ENCODE measurements around the gene MFAP4.

MFAP4 gene

DNA sequence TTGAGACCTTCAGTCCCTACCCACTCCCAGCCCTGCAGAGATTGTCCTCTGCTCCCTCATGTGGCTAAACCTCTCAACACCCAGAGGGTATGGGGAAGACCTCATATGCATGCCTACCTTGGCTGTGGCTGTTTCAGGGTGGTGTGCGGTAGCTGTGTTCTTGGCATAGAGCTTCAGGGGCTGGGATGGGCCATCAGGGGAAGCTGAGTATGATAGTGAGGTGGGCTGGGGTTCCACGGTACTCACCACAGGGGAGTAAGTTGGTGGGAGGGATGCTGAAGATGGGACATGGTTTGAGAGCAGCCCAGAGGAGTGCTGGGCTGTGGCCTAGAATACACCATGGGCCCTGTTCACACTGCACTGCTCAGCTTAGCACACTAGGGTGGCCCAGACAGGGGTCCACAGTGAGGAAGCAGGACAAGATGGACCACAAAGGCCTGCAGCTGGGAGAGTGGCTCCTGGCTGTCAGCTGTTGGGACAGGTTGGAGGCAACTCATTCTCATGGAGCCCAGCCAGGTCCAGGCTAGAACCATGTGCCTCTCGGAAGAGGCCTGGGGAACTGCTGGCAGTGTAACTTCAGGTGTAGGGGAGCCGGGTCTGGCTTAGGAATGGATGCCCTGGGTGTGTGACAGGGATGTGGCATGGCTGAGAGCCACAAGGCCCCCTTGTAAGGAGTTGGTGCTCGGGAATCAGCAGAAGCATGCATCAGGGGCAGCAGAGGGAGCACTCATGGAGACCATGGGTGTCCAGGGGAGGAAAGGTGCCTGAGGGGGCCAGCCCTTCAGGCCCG lies 3.1 kb downstream of the MFAP4 start:
- DNase-seq: no peak

- DNase-seq: no peak
Measured at GRCh38 chr17:19382531-19383444, 4.2 kb downstream of the MFAP4 start.

- no peak for DNase-seq
Measured at GRCh38 chr17:19381741-19382444, 5.1 kb downstream of the MFAP4 start.

DNA sequence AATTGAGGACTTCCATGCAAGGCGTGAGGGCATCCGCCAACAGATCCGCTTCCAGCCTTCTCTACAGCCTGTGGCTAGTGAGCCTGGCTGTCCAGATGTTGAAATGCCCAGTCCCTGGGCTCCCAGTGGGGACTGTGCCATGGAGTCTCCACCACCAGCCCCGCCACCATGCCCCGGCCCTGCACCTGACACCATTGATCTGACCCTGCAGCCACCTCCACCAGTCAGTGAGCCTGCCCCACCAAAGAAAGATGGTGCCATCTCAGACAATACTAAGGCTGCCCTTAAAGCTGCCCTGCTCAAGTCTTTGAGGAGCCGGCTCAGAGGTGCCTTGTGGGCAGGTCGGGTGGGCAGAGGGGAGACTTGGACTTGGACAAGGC lies 5.6 kb downstream of the MFAP4 start:
- DNase-seq: no peak

DNA sequence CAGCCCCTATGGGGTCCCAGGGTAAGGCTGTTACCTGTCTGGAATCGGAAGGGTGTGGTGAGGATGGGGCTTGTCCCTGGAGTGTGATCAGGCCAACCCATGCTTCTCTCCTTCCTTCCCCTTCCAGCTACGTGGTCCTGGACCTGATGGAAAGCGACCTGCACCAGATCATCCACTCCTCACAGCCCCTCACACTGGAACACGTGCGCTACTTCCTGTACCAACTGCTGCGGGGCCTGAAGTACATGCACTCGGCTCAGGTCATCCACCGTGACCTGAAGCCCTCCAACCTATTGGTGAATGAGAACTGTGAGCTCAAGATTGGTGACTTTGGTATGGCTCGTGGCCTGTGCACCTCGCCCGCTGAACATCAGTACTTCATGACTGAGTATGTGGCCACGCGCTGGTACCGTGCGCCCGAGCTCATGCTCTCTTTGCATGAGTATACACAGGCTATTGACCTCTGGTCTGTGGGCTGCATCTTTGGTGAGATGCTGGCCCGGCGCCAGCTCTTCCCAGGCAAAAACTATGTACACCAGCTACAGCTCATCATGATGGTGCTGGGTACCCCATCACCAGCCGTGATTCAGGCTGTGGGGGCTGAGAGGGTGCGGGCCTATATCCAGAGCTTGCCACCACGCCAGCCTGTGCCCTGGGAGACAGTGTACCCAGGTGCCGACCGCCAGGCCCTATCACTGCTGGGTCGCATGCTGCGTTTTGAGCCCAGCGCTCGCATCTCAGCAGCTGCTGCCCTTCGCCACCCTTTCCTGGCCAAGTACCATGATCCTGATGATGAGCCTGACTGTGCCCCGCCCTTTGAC lies 6.3 kb downstream of the MFAP4 start:
- DNase-seq: no peak

GRCh38 chr17:19379361-19380065 lies 7.5 kb downstream of the MFAP4 start:
- no peak for DNase-seq

- no peak for DNase-seq
Measured at GRCh38 chr17:19378416-19379360, 8.3 kb downstream of the MFAP4 start, which contains the start of gene MAPK7. TSS of gene MAPK7 (plus strand) at chr17:19378498. CDS start at chr17:19378901, 403 bp downstream.

DNA sequence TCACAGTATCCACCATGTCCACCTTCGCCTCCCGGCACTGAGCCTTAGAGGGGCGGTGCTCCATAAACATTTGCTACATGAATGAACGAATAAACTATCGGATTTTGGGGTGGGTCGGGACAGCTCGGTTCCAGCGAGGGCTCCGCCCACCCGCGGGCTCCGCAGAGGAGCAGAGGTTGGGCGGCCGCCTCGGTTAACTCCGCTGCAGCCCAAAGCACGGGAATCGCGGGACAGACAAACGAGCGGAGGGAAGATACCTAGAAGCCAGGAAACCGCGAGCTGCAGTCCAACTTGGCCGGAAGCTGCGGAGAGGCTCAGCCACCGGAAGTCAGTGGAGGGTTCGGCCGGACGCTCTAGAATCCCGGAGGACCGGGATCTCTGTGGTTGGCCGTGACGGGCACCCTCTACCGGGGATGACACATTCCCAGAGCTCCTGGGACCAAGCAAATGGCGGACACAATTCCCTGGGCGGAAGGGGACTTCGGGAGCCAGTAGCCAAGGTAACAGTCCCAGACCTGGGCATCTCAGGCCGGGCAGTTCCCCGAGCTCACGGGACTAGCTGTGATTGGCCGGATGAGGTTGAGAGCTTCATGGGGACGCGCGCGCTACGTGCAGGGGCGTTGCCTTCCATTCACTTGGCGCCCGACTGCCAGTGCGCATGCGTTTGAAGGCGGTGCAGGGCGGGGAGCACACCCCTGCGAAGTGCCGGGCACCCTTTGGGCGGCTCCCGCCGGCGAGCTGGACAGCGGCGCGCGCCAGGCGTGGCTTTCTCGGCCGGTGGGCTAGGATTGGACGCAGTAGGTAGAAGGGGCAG lies 9.2 kb downstream of the MFAP4 start:
- peak; percentile 96 for DNase-seq

GRCh38 chr17:19376811-19377210 lies 10.2 kb downstream of the MFAP4 start:
- DNase-seq: peak; percentile 20

DNA sequence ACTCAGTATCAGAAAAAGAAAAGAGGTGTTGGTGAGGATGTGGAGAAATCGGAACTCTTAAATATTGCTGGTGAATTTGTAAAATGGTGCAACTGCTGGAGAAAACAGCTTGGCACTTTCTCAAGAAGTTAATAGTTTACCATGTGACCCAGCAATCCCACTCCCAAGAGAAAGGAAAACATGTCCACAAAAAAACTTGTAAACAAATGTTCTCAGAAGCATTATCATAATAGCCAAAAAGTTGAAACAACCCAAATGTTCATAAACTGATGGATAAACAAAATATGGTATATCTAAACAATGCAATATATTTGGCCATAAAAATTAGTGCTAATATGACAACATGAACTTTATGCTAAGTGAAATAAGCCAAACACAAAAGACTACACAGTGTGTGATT lies 11.3 kb downstream of the MFAP4 start:
- DNase-seq: no peak

DNA sequence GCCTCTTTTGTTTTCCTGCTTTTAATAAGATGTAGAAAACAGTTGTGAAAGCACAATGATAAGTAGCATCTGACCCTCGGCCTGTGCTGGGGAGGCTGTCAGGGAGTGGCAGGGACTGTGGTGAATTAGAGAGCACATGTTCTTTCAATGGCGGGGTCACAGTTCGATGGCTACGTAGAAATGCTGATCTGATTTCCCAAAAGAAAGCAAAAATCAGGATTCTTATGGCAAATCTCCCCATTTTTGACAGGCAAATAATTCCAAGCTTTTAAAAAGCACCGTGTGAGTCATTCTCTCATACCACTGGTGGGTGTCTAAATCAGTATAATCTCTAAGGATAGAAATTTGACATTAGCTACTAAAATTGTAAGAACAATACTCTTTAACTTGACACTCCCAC lies 12.9 kb downstream of the MFAP4 start:
- DNase-seq: no peak

- DNase-seq: no peak
Measured at GRCh38 chr17:19372866-19373504, 14.0 kb downstream of the MFAP4 start.

GRCh38 chr17:19372439-19372838 lies 14.6 kb downstream of the MFAP4 start:
- DNase-seq: no peak

- DNase-seq: no peak
Measured at GRCh38 chr17:19372011-19372370, 15.0 kb downstream of the MFAP4 start.

DNA sequence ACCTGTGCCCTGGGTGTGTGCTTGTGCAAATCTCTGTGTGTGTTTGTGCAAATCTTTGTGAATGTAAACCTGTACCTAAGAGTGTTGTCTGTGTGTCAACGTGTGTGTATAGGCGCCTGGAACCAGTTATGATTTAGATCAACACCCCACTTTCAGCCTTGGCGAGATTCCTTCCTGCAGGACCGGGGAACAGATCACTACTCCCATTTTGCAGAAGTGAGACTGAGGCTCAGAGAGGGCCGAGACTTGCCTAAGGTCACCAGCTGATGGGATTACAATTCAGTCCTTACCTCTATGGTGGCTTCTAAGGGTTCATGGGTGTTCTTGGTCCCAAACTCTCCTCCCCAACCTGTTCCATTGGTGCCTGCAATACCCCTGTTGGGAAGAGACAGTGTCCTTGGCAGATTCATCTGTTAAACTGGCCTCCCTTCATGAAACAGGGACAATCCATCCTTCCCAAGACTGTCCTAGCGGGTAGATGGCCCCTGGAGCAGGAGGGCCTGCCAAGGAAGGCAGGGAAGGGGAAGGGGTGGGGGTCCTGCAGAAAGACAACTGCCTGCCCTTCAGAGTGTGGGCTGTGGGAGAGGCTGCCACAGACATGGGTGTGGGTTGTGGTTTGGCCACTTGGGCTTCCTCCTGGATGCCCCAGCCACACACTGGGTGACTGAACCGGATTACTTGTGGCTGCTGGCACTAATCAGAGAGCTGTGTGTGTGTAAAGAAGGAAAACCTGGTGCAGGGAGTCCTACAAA lies 15.6 kb downstream of the MFAP4 start:
- no peak for DNase-seq

DNA sequence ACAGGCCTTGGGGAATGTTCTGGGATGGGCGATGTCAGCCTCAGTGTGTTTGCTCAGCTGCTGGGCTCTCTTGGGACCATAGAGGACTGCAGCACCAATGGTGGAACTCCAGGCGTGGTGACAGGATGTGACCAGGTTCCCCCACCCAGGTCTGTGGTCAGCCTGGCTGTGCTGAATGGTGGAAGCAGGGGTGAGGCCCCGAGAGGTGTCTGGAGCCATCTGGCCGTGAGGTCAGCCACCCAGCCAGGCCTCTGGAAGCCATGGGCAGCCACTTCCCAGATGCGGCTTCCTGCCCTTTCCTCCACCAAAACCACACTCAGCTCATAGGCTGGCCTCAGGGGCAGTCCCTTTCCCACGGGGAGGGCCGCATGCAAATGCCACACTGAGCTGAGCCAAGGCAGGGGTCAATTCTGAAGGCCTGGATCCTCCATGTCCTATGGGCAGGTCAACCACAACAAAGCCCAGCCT lies 16.5 kb downstream of the MFAP4 start:
- DNase-seq: no peak

- DNase-seq: no peak
Measured at GRCh38 chr17:19369846-19370492, 17.0 kb downstream of the MFAP4 start.
